ENCODE data around the gene CLEC18A.
"Not testable (repeated sequence)": the region's sequence is repeated elsewhere in the genome, so short reads cannot be mapped to it uniquely, and the experiment has no call there.

CLEC18A gene

GRCh38 chr16:69951017-69951671 is at the start of gene CLEC18A:
TSS of gene CLEC18A (plus strand) at chr16:69951334. CDS start at chr16:69951367, 33 bp downstream.
- not testable (repeated sequence) for DNase-seq

GRCh38 chr16:69903865-69904415 is 47.2 kb upstream of the CLEC18A start:
- no peak for DNase-seq

- no peak for DNase-seq
Observed at GRCh38 chr16:69904495-69905170, 46.5 kb upstream of the CLEC18A start.

- DNase-seq = no peak
Observed at GRCh38 chr16:69905171-69905555, 46.0 kb upstream of the CLEC18A start.

GRCh38 chr16:69906838-69907401 is 44.2 kb upstream of the CLEC18A start:
- DNase-seq = no peak

GRCh38 chr16:69909043-69909442 is 42.1 kb upstream of the CLEC18A start:
- DNase-seq = no peak

- no peak for DNase-seq
Observed at GRCh38 chr16:69909760-69910159, 41.4 kb upstream of the CLEC18A start.

- no peak for DNase-seq
Observed at GRCh38 chr16:69910964-69911363, 40.2 kb upstream of the CLEC18A start.

GRCh38 chr16:69916462-69916861 is 34.7 kb upstream of the CLEC18A start:
- DNase-seq = no peak

- no peak for DNase-seq
Observed at GRCh38 chr16:69917311-69917710, 33.8 kb upstream of the CLEC18A start.

- DNase-seq = no peak
Observed at GRCh38 chr16:69917739-69918138, 33.4 kb upstream of the CLEC18A start.

GRCh38 chr16:69918241-69918640 is 32.9 kb upstream of the CLEC18A start:
- no peak for DNase-seq

- DNase-seq = no peak
Observed at GRCh38 chr16:69921127-69921526, 30.0 kb upstream of the CLEC18A start.

GRCh38 chr16:69922200-69922599 is 28.9 kb upstream of the CLEC18A start:
- DNase-seq = no peak

GRCh38 chr16:69924041-69924775 is 26.9 kb upstream of the CLEC18A start:
- DNase-seq = no peak

GRCh38 chr16:69924777-69925191 is 26.4 kb upstream of the CLEC18A start:
- DNase-seq = no peak

- DNase-seq = no peak
Observed at GRCh38 chr16:69925311-69925710, 25.8 kb upstream of the CLEC18A start.

- DNase-seq = no peak
Observed at GRCh38 chr16:69926241-69926640, 24.9 kb upstream of the CLEC18A start.

GRCh38 chr16:69927056-69927757 is 23.9 kb upstream of the CLEC18A start:
- no peak for DNase-seq

GRCh38 chr16:69928856-69929400 is 22.2 kb upstream of the CLEC18A start:
- DNase-seq = no peak

GRCh38 chr16:69929480-69929879 is 21.7 kb upstream of the CLEC18A start:
- DNase-seq = no peak

GRCh38 chr16:69930117-69930776 is 20.9 kb upstream of the CLEC18A start:
- DNase-seq = peak; percentile 5 to 13
